ENCODE results near the gene LMAN1L. TPM values are rescaled to one million over a fixed set of nuclear protein-coding genes. Genes with fewer than 3 reads are reported as not detected.
"Not testable (repeated sequence)": the region's sequence is repeated elsewhere in the genome, so short reads cannot be mapped to it uniquely, and the experiment has no call there.

The LMAN1L gene
- total and polyA plus RNA-seq, 4 donors = 0.11 to 0.29 TPM; not detected in 2

- H3K27ac ChIP-seq (ENCODE audit: low read depth, low read length) = peak within 1 kb of the TSS; percentile 1
- 0% methylated on average over 71 of the region's 74 CpGs for WGBS (ENCODE audit: insufficient coverage)
These were observed 31.0 kb upstream of the LMAN1L start, which contains the start of gene CSK for GRCh38 chr15:74781431-74782258. Gene CSK, plus strand, starts transcription at chr15:74782080. Its CDS starts 16,218 bp downstream, at chr15:74798298.

GRCh38 chr15:74782259-74783071, 30.2 kb upstream of the LMAN1L start:
- Histone ChIP-seq H3K4me3 (ENCODE audit: low read depth, low read length) (peak overlapping the region; percentile 63), H3K27ac (ENCODE audit: low read depth, low read length) (peak overlapping the region; percentile 1), H3K27me3 (ENCODE audit: control insufficient read depth, insufficient read depth, low read length) (no peaks in the 10 kb centered on the region), H3K9me3 (ENCODE audit: control insufficient read depth, insufficient read depth, low read length) (no peaks in the 10 kb centered on the region), H3K4me1 (ENCODE audit: control insufficient read depth, insufficient read depth, low read length) (peaks cover 67% of the 10 kb centered on the region), H3K36me3 (ENCODE audit: control insufficient read depth, insufficient read depth, low read length) (peaks cover 16% of the 10 kb centered on the region)
- 0% methylated on average over 38 of the region's 72 CpGs for WGBS (ENCODE audit: insufficient coverage)
- DNase-seq (ENCODE audit: low read depth in 4 of 6, low spot score in 6 of 6) = peak in 2 of 6 donors; percentile 46 to 50

More at GRCh38 chr15:74781431-74782258, 31.0 kb upstream of the LMAN1L start, which contains the start of gene CSK:
- DNase-seq (ENCODE audit: low read depth in 4 of 6, low spot score in 6 of 6) = peak in 5 of 6 donors; percentile 38 to 93 (median 68)
- peaks cover 14% of the 10 kb centered on the region for H3K36me3 ChIP-seq (ENCODE audit: control insufficient read depth, insufficient read depth, low read length)
- H3K4me3 ChIP-seq (ENCODE audit: low read depth, low read length) = peak within 1 kb of the TSS; percentile 63
- H3K9me3 ChIP-seq (ENCODE audit: control insufficient read depth, insufficient read depth, low read length) = no peaks in the 10 kb centered on the region
- H3K4me1 ChIP-seq (ENCODE audit: control insufficient read depth, insufficient read depth, low read length) = peaks cover 67% of the 10 kb centered on the region
- H3K27me3 ChIP-seq (ENCODE audit: control insufficient read depth, insufficient read depth, low read length) = no peaks in the 10 kb centered on the region

- DNase-seq (ENCODE audit: low read depth in 4 of 6, low spot score in 6 of 6) = no peak
- Histone ChIP-seq H3K9me3 (ENCODE audit: control insufficient read depth, insufficient read depth, low read length) (no peaks in the 10 kb centered on the region), H3K27me3 (ENCODE audit: control insufficient read depth, insufficient read depth, low read length) (no peaks in the 10 kb centered on the region), H3K27ac (ENCODE audit: low read depth, low read length) (peak overlapping the region; percentile 1), H3K36me3 (ENCODE audit: control insufficient read depth, insufficient read depth, low read length) (peaks cover 22% of the 10 kb centered on the region), H3K4me1 (ENCODE audit: control insufficient read depth, insufficient read depth, low read length) (peaks cover 69% of the 10 kb centered on the region), H3K4me3 (ENCODE audit: low read depth, low read length) (peak overlapping the region; percentile 63)
- WGBS (ENCODE audit: insufficient coverage) = 15% methylated on average over 12 of the region's 13 CpGs
These were observed 29.4 kb upstream of the LMAN1L start for GRCh38 chr15:74783072-74783807.

GRCh38 chr15:74783808-74784175, 28.8 kb upstream of the LMAN1L start:
- no peaks in the 10 kb centered on the region for H3K27me3 ChIP-seq (ENCODE audit: control insufficient read depth, insufficient read depth, low read length)
- H3K4me3 ChIP-seq (ENCODE audit: low read depth, low read length) = peak overlapping the region; percentile 63
- 37% methylated on average over 3 of the region's 3 CpGs for WGBS (ENCODE audit: insufficient coverage)
- no peaks in the 10 kb centered on the region for H3K9me3 ChIP-seq (ENCODE audit: control insufficient read depth, insufficient read depth, low read length)
- DNase-seq (ENCODE audit: low read depth in 4 of 6, low spot score in 6 of 6) = no peak
- peaks cover 74% of the 10 kb centered on the region for H3K4me1 ChIP-seq (ENCODE audit: control insufficient read depth, insufficient read depth, low read length)
- H3K36me3 ChIP-seq (ENCODE audit: control insufficient read depth, insufficient read depth, low read length) = peaks cover 23% of the 10 kb centered on the region
- no peak overlapping the region for H3K27ac ChIP-seq (ENCODE audit: low read depth, low read length)

- no peaks in the 10 kb centered on the region for H3K27me3 ChIP-seq (ENCODE audit: control insufficient read depth, insufficient read depth, low read length)
- no peaks in the 10 kb centered on the region for H3K9me3 ChIP-seq (ENCODE audit: control insufficient read depth, insufficient read depth, low read length)
- H3K4me1 ChIP-seq (ENCODE audit: control insufficient read depth, insufficient read depth, low read length) = peaks cover 82% of the 10 kb centered on the region
- no peak for DNase-seq (ENCODE audit: low read depth in 4 of 6, low spot score in 6 of 6)
- no peak overlapping the region for H3K4me3 ChIP-seq (ENCODE audit: low read depth, low read length)
- WGBS (ENCODE audit: insufficient coverage) = 60% methylated on average over 5 of the region's 8 CpGs
- peaks cover 32% of the 10 kb centered on the region for H3K36me3 ChIP-seq (ENCODE audit: control insufficient read depth, insufficient read depth, low read length)
- H3K27ac ChIP-seq (ENCODE audit: low read depth, low read length) = no peak overlapping the region
These were observed 28.0 kb upstream of the LMAN1L start for GRCh38 chr15:74784426-74785193.

- no peaks in the 10 kb centered on the region for H3K9me3 ChIP-seq (ENCODE audit: control insufficient read depth, insufficient read depth, low read length)
These were observed 27.2 kb upstream of the LMAN1L start for GRCh38 chr15:74785194-74786032.

GRCh38 chr15:74786081-74786480, 26.6 kb upstream of the LMAN1L start:
- not testable (repeated sequence) for H3K9me3 ChIP-seq (ENCODE audit: control insufficient read depth, insufficient read depth, low read length); H3K27ac ChIP-seq (ENCODE audit: low read depth, low read length); H3K27me3 ChIP-seq (ENCODE audit: control insufficient read depth, insufficient read depth, low read length)

More at GRCh38 chr15:74785194-74786032, 27.2 kb upstream of the LMAN1L start:
- no peak for DNase-seq (ENCODE audit: low read depth in 4 of 6, low spot score in 6 of 6)
- Histone ChIP-seq H3K4me3 (ENCODE audit: low read depth, low read length) (no peak overlapping the region), H3K36me3 (ENCODE audit: control insufficient read depth, insufficient read depth, low read length) (peaks cover 40% of the 10 kb centered on the region), H3K4me1 (ENCODE audit: control insufficient read depth, insufficient read depth, low read length) (peaks cover 90% of the 10 kb centered on the region), H3K27ac (ENCODE audit: low read depth, low read length) (no peak overlapping the region), H3K27me3 (ENCODE audit: control insufficient read depth, insufficient read depth, low read length) (no peaks in the 10 kb centered on the region)
- WGBS (ENCODE audit: insufficient coverage) = 83% methylated on average over 9 of the region's 13 CpGs

GRCh38 chr15:74786551-74787165, 26.0 kb upstream of the LMAN1L start:
- no peak overlapping the region for H3K4me3 ChIP-seq (ENCODE audit: low read depth, low read length)
- peaks cover 43% of the 10 kb centered on the region for H3K36me3 ChIP-seq (ENCODE audit: control insufficient read depth, insufficient read depth, low read length)
- H3K4me1 ChIP-seq (ENCODE audit: control insufficient read depth, insufficient read depth, low read length) = peaks cover 83% of the 10 kb centered on the region
- H3K9me3 ChIP-seq (ENCODE audit: control insufficient read depth, insufficient read depth, low read length) = no peaks in the 10 kb centered on the region
- WGBS (ENCODE audit: insufficient coverage) = 84% methylated on average over 2 of the region's 7 CpGs
- no peak overlapping the region for H3K27ac ChIP-seq (ENCODE audit: low read depth, low read length)
- H3K27me3 ChIP-seq (ENCODE audit: control insufficient read depth, insufficient read depth, low read length) = no peaks in the 10 kb centered on the region
- no peak for DNase-seq (ENCODE audit: low read depth in 4 of 6, low spot score in 6 of 6)

More at GRCh38 chr15:74786081-74786480, 26.6 kb upstream of the LMAN1L start:
- 79% methylated on average over 9 of the region's 12 CpGs for WGBS (ENCODE audit: insufficient coverage)
- peaks cover 87% of the 10 kb centered on the region for H3K4me1 ChIP-seq (ENCODE audit: control insufficient read depth, insufficient read depth, low read length)
- H3K4me3 ChIP-seq (ENCODE audit: low read depth, low read length); DNase-seq (ENCODE audit: low read depth in 4 of 6, low spot score in 6 of 6): not testable (repeated sequence)
- H3K36me3 ChIP-seq (ENCODE audit: control insufficient read depth, insufficient read depth, low read length) = peaks cover 43% of the 10 kb centered on the region
